Measurements from ENCODE around the gene PLAAT5. TPM values are rescaled to one million over a fixed set of nuclear protein-coding genes. Genes with fewer than 3 reads are reported as not detected.

PLAAT5 gene
- total and polyA plus RNA-seq, 2 of the 4 experiments (the other 2 are of a cell fraction) = not detected

GRCh38 chr11:63502252-63502820 lies 11.4 kb upstream of the PLAAT5 start:
- POLR2A ChIA-PET (ENCODE audit: unreplicated experiment) = no interaction called here
- CTCF ChIA-PET = no interaction called here
- H3K9me1 ChIP-seq (ENCODE audit: insufficient read depth, low read length) = no peaks in the 10 kb centered on the region
- no peaks in the 10 kb centered on the region for H3K79me1 ChIP-seq (ENCODE audit: low read depth in 1 of 2, low read length in 2 of 2)
- H3K27me3 ChIP-seq (ENCODE audit: control insufficient read depth, insufficient read depth, low read length) = peaks cover 2% of the 10 kb centered on the region; the same call in 1 of the 2 replicates
- no peak overlapping the region for H4K8ac ChIP-seq (ENCODE audit: low read depth in 2 of 2, low read length in 2 of 2)
- H3K14ac ChIP-seq (replicated peaks; ENCODE audit: low read depth, low read length) = no peak overlapping the region
- no peak overlapping the region for H2BK5ac ChIP-seq (ENCODE audit: low read depth, low read length, poor library complexity, severe bottlenecking)
- H3K56ac ChIP-seq (ENCODE audit: extremely low read depth, insufficient read depth, low read length) = no peak overlapping the region
- H3K36me3 ChIP-seq (ENCODE audit: control insufficient read depth, insufficient read depth, low read length) = no peaks in the 10 kb centered on the region
- H3K4ac ChIP-seq (ENCODE audit: low read depth, low read length) = no peak overlapping the region
- H2BK120ac ChIP-seq (ENCODE audit: low read depth, low read length) = no peak overlapping the region
- no peak overlapping the region for H3K9ac ChIP-seq (ENCODE audit: low read depth, low read length)
- H4K91ac ChIP-seq (ENCODE audit: insufficient read depth, low read depth, low read length) = no peak overlapping the region
- TF ChIP-seq MAFK (IDR thresholded peaks at IDR 0.05; ENCODE audit: low read depth, low read length) = no peak
- no peak for TF ChIP-seq BHLHE40 (IDR thresholded peaks at IDR 0.05; ENCODE audit: low read depth, low read length)
- TF ChIP-seq MXI1 (IDR thresholded peaks at IDR 0.05; ENCODE audit: borderline replicate concordance, low read depth, low read length) = no peak
- no peak for TF ChIP-seq ELK1 (IDR thresholded peaks at IDR 0.05; ENCODE audit: borderline replicate concordance, low read depth, low read length)
- TF ChIP-seq FOS (IDR thresholded peaks at IDR 0.05; ENCODE audit: low read depth, low read length) = no peak
- no peak for TF ChIP-seq CTCF (conservative IDR thresholded peaks at IDR 0.05; ENCODE audit: low read depth, low read length)
- TF ChIP-seq NFE2L2 (IDR thresholded peaks at IDR 0.05; ENCODE audit: low read depth, low read length) = no peak
- TF ChIP-seq RFX5 (IDR thresholded peaks at IDR 0.05; ENCODE audit: low read depth, low read length) = no peak
- no peak for TF ChIP-seq USF2 (IDR thresholded peaks at IDR 0.05; ENCODE audit: low read depth, low read length)
- no peak for TF ChIP-seq MAZ (IDR thresholded peaks at IDR 0.05; ENCODE audit: borderline replicate concordance, low read depth, low read length)
- H4K5ac ChIP-seq (ENCODE audit: low read depth, low read length) = no peak overlapping the region
- DNase-seq (no peak), ATAC-seq (ENCODE audit: low read depth) (no peak)
- no TSS peak for BruUV-seq (replicated peaks)
- H3K27ac ChIP-seq (ENCODE audit: insufficient read depth, low read length) = no peak overlapping the region
- in situ Hi-C loops (cut with MboI; ENCODE audit: low sequenced_read_pairs) (no loop called here), intact Hi-C loops (cut with micrococcal nuclease) (no loop called here), dilution Hi-C loops (cut with HindIII; ENCODE audit: low sequenced_read_pairs, unreplicated experiment) (no loop called here)
- H2AFZ ChIP-seq (replicated peaks; ENCODE audit: low read length, poor library complexity) = no peak overlapping the region
- no peak overlapping the region for H3K4me3 ChIP-seq (ENCODE audit: insufficient read depth, low read depth, low read length)
- no peak overlapping the region for H3K18ac ChIP-seq (ENCODE audit: low read depth, low read length)
- no peaks in the 10 kb centered on the region for H3K4me1 ChIP-seq (ENCODE audit: control insufficient read depth, insufficient read depth, low read length)
- no peak overlapping the region for H3K23ac ChIP-seq (ENCODE audit: low read depth, low read length)
- no peak overlapping the region for H2AK5ac ChIP-seq (ENCODE audit: low read depth, low read length)
- H4K20me1 ChIP-seq (ENCODE audit: insufficient read depth, low read length) = no peaks in the 10 kb centered on the region
- H2BK15ac ChIP-seq (ENCODE audit: low read depth, low read length) = no peak overlapping the region
- H3K9me3 ChIP-seq (ENCODE audit: control insufficient read depth, insufficient read depth, low read length) = peaks cover 7% of the 10 kb centered on the region
- H3K4me2 ChIP-seq (ENCODE audit: low read depth, low read length) = no peak overlapping the region
- no peak overlapping the region for H2AK9ac ChIP-seq (replicated peaks; ENCODE audit: low read depth, low read length, poor library complexity)
- WGBS, 2 experiments (ENCODE audit: extremely low coverage in 2 of 2, insufficient read length in 1 of 2) = no CpG with 5 or more reads among the region's 2 CpGs
- no peak overlapping the region for H2BK20ac ChIP-seq (ENCODE audit: low read depth, low read length)
